ENCODE data around the gene EXOC4. TPM values are rescaled to one million over a fixed set of nuclear protein-coding genes. Genes with fewer than 3 reads are reported as not detected.

EXOC4 gene
- total RNA-seq, 1 experiment from 2014 or later = 75.8 TPM

- Histone ChIP-seq H3T11ph (ENCODE audit: low read length) (no peak overlapping the region), H3K27me3 (ENCODE audit: insufficient read depth, low read length) (no peaks in the 10 kb centered on the region), H3K79me1 (ENCODE audit: insufficient read depth, low read depth, low read length, poor library complexity, severe bottlenecking) (no peaks in the 10 kb centered on the region), H2BK120ac (ENCODE audit: low read depth, low read length, poor library complexity, severe bottlenecking) (no peak overlapping the region), H2AK5ac (ENCODE audit: insufficient read length, low read length) (no peak overlapping the region), H2BK20ac (ENCODE audit: low read depth, low read length, poor library complexity, severe bottlenecking) (no peak overlapping the region), H3K4me2 (ENCODE audit: insufficient read depth, insufficient read length, low read length) (no peak overlapping the region), H3K23ac (ENCODE audit: insufficient read length, low read depth, low read length) (no peak overlapping the region), H3K9me3 (ENCODE audit: control insufficient read depth, low read depth, low read length) (no peaks in the 10 kb centered on the region), H3K14ac (ENCODE audit: insufficient read depth, low read length) (no peak overlapping the region), H3K56ac (ENCODE audit: insufficient read length, low read depth, low read length) (no peak overlapping the region), H3K79me2 (ENCODE audit: insufficient read depth, low read length) (no peaks in the 10 kb centered on the region), H2AFZ (ENCODE audit: low read length) (no peak overlapping the region), H3K4me1 (ENCODE audit: insufficient read depth, low read length) (no peaks in the 10 kb centered on the region), H2BK12ac (ENCODE audit: insufficient read length, low read depth, low read length) (no peak overlapping the region), H4K5ac (ENCODE audit: insufficient read length, low read depth, low read length) (no peak overlapping the region), H3K4ac (ENCODE audit: low read depth, low read length) (no peak overlapping the region), H4K8ac (replicated peaks; ENCODE audit: insufficient read length, low read depth, low read length) (no peak overlapping the region), H3K27ac (ENCODE audit: insufficient read length, low read depth, low read length) (no peak overlapping the region), H2BK15ac (ENCODE audit: low read depth, low read length) (no peak overlapping the region), H3K23me2 (ENCODE audit: insufficient read length, low read depth, low read length, poor library complexity, severe bottlenecking) (no peaks in the 10 kb centered on the region), H4K91ac (ENCODE audit: insufficient read length, low read depth, low read length) (no peak overlapping the region), H2BK5ac (ENCODE audit: insufficient read length, low read length) (no peak overlapping the region), H4K20me1 (ENCODE audit: control insufficient read depth, insufficient read depth, insufficient read length) (no peaks in the 10 kb centered on the region), H3K18ac (ENCODE audit: insufficient read length, low read depth, low read length) (no peak overlapping the region), H3K9ac (ENCODE audit: extremely low read depth, insufficient read length, low read length) (no peak overlapping the region)
- H3K36me3 Mint-ChIP-seq (ENCODE audit: insufficient read depth in 1 of 3, low read depth in 3 of 3) = no peaks in the 10 kb centered on the region
- TF ChIP-seq CTCF (conservative IDR thresholded peaks at IDR 0.05) = no peak
- H3K4me1 Mint-ChIP-seq = peaks cover 20 to 30% of the 10 kb centered on the region in 2 experiments
- no peaks in the 10 kb centered on the region for H3K27me3 Mint-ChIP-seq (ENCODE audit: low read depth)
- no peak for DNase-seq
- H3K27ac Mint-ChIP-seq = peak overlapping the region in 2 of 3 experiments; percentile 26 to 80; a peak in 3 of 7 replicates
- WGBS (ENCODE audit: extremely low coverage, insufficient read length, low lambda C conversion rate) = no CpG with 5 or more reads among the region's 2 CpGs
- H3K9me3 Mint-ChIP-seq = no peaks in the 10 kb centered on the region
- no peak overlapping the region for H3K4me3 Mint-ChIP-seq
Measured at GRCh38 chr7:133678137-133678814, 425.4 kb downstream of the EXOC4 start.
